BLaER1 treated with 17β-estradiol and CSF1 and Interleukin-3, amounts not matched to agents 10 nM and 100 nM (cell line): ENCODE data around the gene FABP3.

ENCODE experiments used
- H3K27ac ChIP-seq, 11 experiments: shearing (Covaris generic); formaldehyde crosslinking; 2 replicates each; pipeline ENCODE4 v1.8.1; 2022
- H3K27me3 ChIP-seq, 11 experiments: shearing (Covaris generic); formaldehyde crosslinking; 2 replicates each; pipeline ENCODE4 v1.8.1; 2022
- H3K36me3 ChIP-seq, 11 experiments: shearing (Covaris generic); formaldehyde crosslinking; 2 replicates each; pipeline ENCODE4 v1.8.1; 2022
- H3K4me1 ChIP-seq, 10 experiments: shearing (Covaris generic); formaldehyde crosslinking; 2 replicates each; pipeline ENCODE4 v1.8.1; 2022
- H3K4me2 ChIP-seq, 11 experiments: shearing (Covaris generic); formaldehyde crosslinking; 2 replicates each; pipeline ENCODE4 v1.8.1; 2022
- H3K4me3 ChIP-seq, 10 experiments: shearing (Covaris generic); formaldehyde crosslinking; 2 replicates each; pipeline ENCODE4 v1.8.1; 2022
- H3K9ac ChIP-seq, 11 experiments: shearing (Covaris generic); formaldehyde crosslinking; 2 replicates each; pipeline ENCODE4 v1.8.1; 2022
- H3K9me3 ChIP-seq, 11 experiments: shearing (Covaris generic); formaldehyde crosslinking; replicated peaks in 1 of 11; 2 replicates each; pipeline ENCODE4 v1.8.1; 2022
- H4K20me1 ChIP-seq, 11 experiments: shearing (Covaris generic); formaldehyde crosslinking; 2 replicates each; pipeline ENCODE4 v1.8.1; 2022
- Cebpa-rat ChIP-seq, 11 experiments: shearing (Covaris generic); IDR thresholded peaks; 2 replicates each; pipeline ENCODE4 v1.8.1; 2022

FABP3 gene

DNA sequence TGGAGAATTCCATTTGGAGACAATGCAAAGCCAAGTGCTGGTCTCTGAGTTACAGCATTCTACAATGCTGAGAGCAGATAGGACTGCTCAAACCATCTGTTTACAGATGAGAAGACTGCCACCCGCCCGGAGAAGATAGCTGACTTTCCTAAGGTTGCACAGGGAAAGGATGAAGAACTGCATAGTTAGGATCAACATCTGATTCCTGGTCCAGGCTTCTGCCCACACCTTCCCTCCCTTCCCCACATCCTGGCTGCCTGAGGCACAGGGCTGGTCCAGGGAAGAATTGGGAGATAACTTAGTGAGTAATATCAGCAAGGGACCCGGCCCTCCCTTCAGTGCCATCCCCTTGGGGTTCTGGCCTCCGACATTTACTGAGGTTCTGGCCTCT lies 42.1 kb upstream of the FABP3 start:
- Histone ChIP-seq H3K27me3 (peaks cover 49 to 67% (median 62%) of the 10 kb centered on the region in 11 experiments), H3K9ac (no peak overlapping the region), H3K4me1 (peaks cover 4 to 29% (median 19%) of the 10 kb centered on the region in 10 experiments; a peak in 17 of 20 replicates), H3K9me3 (no peaks in the 10 kb centered on the region), H3K36me3 (no peaks in the 10 kb centered on the region), H4K20me1 (peaks cover 0 to 38% (median 6%) of the 10 kb centered on the region in 11 experiments; a peak in 12 of 22 replicates), H3K4me2 (no peak overlapping the region), H3K4me3 (no peak overlapping the region), H3K27ac (no peak overlapping the region)
- no peak for TF ChIP-seq Cebpa-rat (IDR thresholded peaks at IDR 0.05)

DNA sequence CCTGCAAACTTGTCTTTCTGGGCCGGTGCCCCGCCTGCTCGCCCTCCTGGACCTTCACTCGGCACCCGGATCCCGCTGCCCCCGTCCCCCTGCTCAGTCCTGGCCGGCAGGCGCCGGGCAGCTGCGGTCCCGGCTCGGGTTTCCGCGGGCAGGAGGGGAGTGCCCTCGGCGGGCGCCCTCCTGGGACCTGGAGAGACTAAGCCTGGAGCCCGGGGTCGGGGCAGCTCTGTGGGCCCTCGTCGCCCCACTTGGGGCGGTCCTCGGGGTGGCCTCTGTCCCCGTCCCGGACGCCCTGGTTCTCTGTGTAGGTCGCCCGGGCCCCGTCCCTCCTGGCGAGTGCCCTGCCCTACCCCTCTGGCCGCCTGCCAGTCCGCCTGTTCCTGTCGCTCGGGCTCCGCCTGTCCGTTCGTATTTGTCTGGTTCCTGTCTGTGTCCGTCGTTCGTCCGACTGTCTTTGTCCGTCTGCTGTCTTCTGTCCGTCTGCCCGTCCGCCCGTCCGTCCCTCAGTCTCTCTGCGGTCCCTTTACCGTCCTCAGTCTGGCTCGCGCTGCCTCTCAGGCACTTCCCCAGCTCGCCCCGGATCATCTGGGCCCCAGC lies 40.6 kb upstream of the FABP3 start:
- no peak for TF ChIP-seq Cebpa-rat (IDR thresholded peaks at IDR 0.05)
- peak overlapping the region in 7 of 11 experiments; percentile 8 to 39 (median 31); a peak in 6 of 22 replicates for H3K27ac ChIP-seq
- no peaks in the 10 kb centered on the region for H3K36me3 ChIP-seq
- H4K20me1 ChIP-seq: peaks cover 0 to 38% (median 6%) of the 10 kb centered on the region in 11 experiments; a peak in 12 of 22 replicates
- no peaks in the 10 kb centered on the region for H3K9me3 ChIP-seq
- H3K27me3 ChIP-seq: peaks cover 49 to 68% (median 62%) of the 10 kb centered on the region in 11 experiments
- H3K9ac ChIP-seq: peak overlapping the region; percentile 65 to 86 (median 74)
- peak overlapping the region; percentile 91 to 100 (median 99) for H3K4me2 ChIP-seq
- H3K4me3 ChIP-seq: peak overlapping the region; percentile 61 to 82 (median 70)
- peaks cover 4 to 29% (median 19%) of the 10 kb centered on the region in 10 experiments; a peak in 17 of 20 replicates for H3K4me1 ChIP-seq

DNA sequence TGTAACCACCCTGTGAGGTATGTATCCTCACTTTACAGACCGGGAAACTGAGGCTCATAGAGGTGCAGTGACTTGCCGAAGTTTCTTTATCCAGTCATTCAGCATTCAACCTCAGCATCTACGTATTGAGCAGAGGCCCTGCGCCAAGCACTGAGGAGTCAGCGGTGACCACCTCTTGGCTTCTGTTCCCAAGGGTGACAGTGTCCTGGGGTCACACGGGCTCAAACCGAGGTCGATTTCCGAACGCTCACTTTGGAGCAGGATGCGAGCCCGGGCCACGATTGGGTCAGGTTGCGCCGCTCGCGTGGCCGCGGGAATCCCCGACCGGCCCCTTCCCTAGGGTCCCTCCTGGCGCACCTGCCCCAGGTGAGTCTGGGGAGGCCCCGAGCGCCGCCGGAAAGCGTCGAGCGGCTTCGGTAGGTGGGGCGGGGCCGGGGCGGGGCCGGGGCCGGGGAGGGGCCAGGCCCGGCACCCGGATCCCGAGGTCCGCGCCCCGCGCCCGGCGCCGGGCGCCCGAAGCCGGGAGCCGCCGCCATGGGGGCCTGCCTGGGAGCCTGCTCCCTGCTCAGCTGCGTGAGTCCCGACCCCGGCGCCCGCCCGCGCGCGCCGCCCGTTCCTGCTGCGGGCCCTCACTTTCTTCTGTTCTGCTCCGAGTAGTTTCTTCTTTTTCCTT lies 40.0 kb upstream of the FABP3 start, which contains the start of gene SERINC2:
Gene SERINC2 (plus strand): TSS at position 482 of the 673 bp plus-strand sequence. CDS start 53 bp downstream, at position 535.
- Histone ChIP-seq H3K36me3 (no peaks in the 10 kb centered on the region), H3K27me3 (peaks cover 49 to 68% (median 62%) of the 10 kb centered on the region in 11 experiments), H4K20me1 (peaks cover 0 to 38% (median 6%) of the 10 kb centered on the region in 11 experiments; a peak in 12 of 22 replicates), H3K9ac (peak within 1 kb of the TSS; percentile 65 to 86 (median 74)), H3K4me3 (peak within 1 kb of the TSS; percentile 61 to 82 (median 70)), H3K4me2 (peak within 1 kb of the TSS; percentile 91 to 100 (median 99)), H3K9me3 (no peaks in the 10 kb centered on the region), H3K27ac (peak within 1 kb of the TSS in 7 of 11 experiments; percentile 8 to 39 (median 31); a peak in 6 of 22 replicates), H3K4me1 (peaks cover 4 to 29% (median 19%) of the 10 kb centered on the region in 10 experiments; a peak in 17 of 20 replicates)
- TF ChIP-seq Cebpa-rat (IDR thresholded peaks at IDR 0.05): no peak

DNA sequence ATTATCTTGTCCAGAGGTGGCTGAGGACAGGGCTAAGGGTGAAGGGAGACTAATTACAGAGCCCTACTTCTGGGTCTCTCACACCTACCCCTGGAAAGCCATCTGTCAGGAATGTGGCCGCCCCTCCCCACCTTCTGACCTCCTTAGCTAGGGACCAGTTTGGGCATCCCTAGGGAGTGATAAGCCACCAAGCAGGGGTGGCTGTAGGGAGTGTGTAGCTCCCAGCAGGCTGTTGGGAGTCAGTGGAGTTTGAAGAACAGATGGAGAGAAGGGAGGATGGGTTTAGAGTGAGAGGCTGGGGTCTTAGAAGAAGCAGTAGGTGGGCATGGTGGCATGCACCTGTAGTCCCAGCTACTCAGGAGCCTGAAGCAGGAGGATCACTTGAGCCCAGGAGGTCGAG lies 39.3 kb upstream of the FABP3 start:
- Histone ChIP-seq H3K36me3 (no peaks in the 10 kb centered on the region), H3K27ac (no peak overlapping the region), H3K9me3 (no peaks in the 10 kb centered on the region), H3K4me2 (peak overlapping the region in 10 of 11 experiments; percentile 91 to 100 (median 100); a peak in 14 of 22 replicates), H3K4me1 (peaks cover 4 to 27% (median 19%) of the 10 kb centered on the region in 10 experiments; a peak in 17 of 20 replicates), H3K9ac (no peak overlapping the region), H3K4me3 (peak overlapping the region in 3 of 10 experiments; percentile 67 to 70 (median 69); a peak in 1 of 20 replicates), H4K20me1 (peaks cover 0 to 38% (median 6%) of the 10 kb centered on the region in 11 experiments; a peak in 12 of 22 replicates), H3K27me3 (peaks cover 49 to 68% (median 62%) of the 10 kb centered on the region in 11 experiments)
- no peak for TF ChIP-seq Cebpa-rat (IDR thresholded peaks at IDR 0.05)

DNA sequence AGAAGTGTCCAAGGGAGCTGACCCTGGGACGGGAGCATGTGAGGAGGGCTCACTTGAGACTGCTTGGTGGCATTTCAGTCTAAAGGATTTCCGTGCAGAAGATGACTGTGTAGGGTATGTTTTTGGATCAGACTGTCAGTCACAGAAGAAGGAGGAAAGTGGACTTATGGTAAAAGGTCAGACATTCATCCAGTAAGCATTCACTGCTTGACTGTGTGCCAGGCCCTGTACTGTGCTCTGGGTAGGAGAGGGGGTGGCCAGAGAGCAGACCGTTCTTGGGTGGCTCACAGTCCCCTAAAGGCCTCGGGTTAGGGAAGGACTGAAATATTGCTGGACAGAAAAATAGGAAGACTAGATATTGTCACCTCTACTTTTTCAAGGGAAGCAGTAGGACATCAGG lies 38.0 kb upstream of the FABP3 start:
- TF ChIP-seq Cebpa-rat (IDR thresholded peaks at IDR 0.05): no peak
- Histone ChIP-seq H3K27me3 (peaks cover 49 to 61% (median 56%) of the 10 kb centered on the region in 11 experiments), H3K36me3 (no peaks in the 10 kb centered on the region), H3K4me1 (peaks cover 4 to 24% (median 19%) of the 10 kb centered on the region in 10 experiments; a peak in 16 of 20 replicates), H3K9me3 (no peaks in the 10 kb centered on the region), H3K4me3 (no peak overlapping the region), H3K27ac (no peak overlapping the region), H3K4me2 (no peak overlapping the region), H3K9ac (no peak overlapping the region), H4K20me1 (peaks cover 0 to 33% (median 6%) of the 10 kb centered on the region in 11 experiments; a peak in 12 of 22 replicates)

DNA sequence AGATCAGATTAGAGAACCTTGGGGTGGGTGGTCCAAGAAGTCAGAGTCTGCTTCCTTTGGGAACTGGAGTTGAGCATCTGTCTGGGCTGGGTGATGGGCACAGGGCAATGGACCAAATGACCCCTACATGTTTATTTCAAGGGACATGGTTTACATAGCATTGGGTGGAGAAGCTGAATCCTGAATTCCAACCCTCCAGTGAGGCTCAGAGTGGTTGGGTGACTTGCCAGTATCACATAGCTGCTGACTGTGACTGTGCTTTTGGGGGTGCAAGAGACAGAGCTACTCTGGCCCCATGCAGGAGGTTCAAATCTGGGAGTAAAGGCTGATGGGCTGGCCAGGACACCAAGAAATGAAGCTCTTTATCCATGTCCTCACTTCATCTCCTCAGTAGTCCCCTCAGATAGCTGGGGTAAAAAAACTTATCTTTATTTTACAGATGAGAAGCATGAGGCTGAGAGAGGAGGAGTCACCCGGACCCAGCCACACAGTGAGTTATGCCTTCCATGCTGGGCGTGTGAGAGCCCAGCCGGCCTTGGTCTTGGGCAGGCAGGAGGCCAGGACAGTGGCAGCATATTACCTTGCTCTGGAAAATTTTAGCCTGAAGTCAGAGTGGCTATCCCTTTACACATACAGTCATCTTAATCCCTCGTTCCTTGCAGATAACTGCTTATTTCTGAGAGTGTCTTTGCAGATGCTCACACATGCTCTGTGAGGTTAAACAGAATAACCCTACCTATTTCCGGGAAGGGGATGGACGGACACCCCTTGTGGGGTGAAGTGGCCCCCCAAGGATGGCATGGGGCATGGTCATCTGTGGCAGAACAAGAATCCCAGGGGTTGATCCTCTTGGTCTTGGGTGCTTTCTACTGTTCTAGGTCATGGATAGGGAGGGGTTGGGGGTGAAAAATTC lies 37.3 kb upstream of the FABP3 start:
- Histone ChIP-seq H3K4me1 (peaks cover 4 to 24% (median 19%) of the 10 kb centered on the region in 10 experiments; a peak in 16 of 20 replicates), H3K36me3 (no peaks in the 10 kb centered on the region), H3K9ac (no peak overlapping the region), H3K4me3 (no peak overlapping the region), H3K27ac (no peak overlapping the region), H3K4me2 (no peak overlapping the region), H3K27me3 (peaks cover 45 to 55% (median 49%) of the 10 kb centered on the region in 11 experiments), H3K9me3 (no peaks in the 10 kb centered on the region), H4K20me1 (peaks cover 0 to 26% (median 6%) of the 10 kb centered on the region in 11 experiments; a peak in 12 of 22 replicates)
- TF ChIP-seq Cebpa-rat (IDR thresholded peaks at IDR 0.05): no peak

DNA sequence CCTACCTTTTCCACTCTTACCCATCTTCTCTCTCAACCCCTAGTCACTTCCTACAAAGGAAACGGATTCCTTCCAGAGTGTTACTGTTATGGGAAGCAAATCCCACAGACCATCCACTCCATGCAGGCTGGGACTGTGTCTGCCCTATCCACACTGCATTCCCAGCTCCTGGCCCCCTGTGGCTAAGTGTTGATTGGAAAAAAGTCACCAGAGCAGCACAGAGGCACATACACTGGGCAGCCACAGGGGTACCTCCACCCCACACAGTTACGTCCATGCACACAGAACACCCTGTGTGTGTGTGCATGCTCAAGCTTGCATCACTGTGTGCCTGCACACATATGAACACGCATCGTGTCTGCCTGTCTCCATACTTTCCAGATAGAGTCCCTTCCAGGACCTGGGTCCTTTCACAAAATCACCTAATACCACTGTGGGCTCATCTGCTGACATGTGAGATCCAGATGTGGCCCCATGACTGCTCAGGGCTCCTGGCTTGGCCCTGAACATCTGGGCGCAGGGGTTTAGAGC lies 36.0 kb upstream of the FABP3 start:
- Histone ChIP-seq H3K4me3 (no peak overlapping the region), H3K27ac (no peak overlapping the region), H3K9ac (no peak overlapping the region), H3K27me3 (peaks cover 32 to 41% (median 36%) of the 10 kb centered on the region in 11 experiments), H3K36me3 (no peaks in the 10 kb centered on the region), H4K20me1 (peaks cover 0 to 13% (median 0%) of the 10 kb centered on the region in 11 experiments; a peak in 8 of 22 replicates), H3K4me1 (peaks cover 4 to 17% (median 15%) of the 10 kb centered on the region in 10 experiments; a peak in 16 of 20 replicates), H3K9me3 (0 out of 22 replicates have a peak, but pooled peaks cover 0 to under 1% (median 0%) of the 10 kb centered on the region in 11 experiments), H3K4me2 (no peak overlapping the region)
- TF ChIP-seq Cebpa-rat (IDR thresholded peaks at IDR 0.05): no peak
